ENCODE data around the gene CNKSR2. TPM values are rescaled to one million over a fixed set of nuclear protein-coding genes. Genes with fewer than 3 reads are reported as not detected.

Gene CNKSR2
- polyA plus RNA-seq = 119 and 145 TPM in 2 replicates

GRCh38 chrX:21374163-21374993, at the start of gene CNKSR2:
CNKSR2 (plus strand) TSS chrX:21374418; CDS start chrX:21374898, 480 bp downstream.

GRCh38 chrX:21658152-21658737, 284.0 kb downstream of the CNKSR2 start, which contains the start of gene KLHL34:
KLHL34 (minus strand) TSS chrX:21658330; CDS start chrX:21657788, 542 bp downstream.

All from Purkinje cell (primary cell).